Erythroblast (primary cell): ENCODE data around the gene NFE2L1.
"Not testable (repeated sequence)": the region's sequence is repeated elsewhere in the genome, so short reads cannot be mapped to it uniquely, and the experiment has no call there.

Experiments used
- GATA1 ChIP-seq: IDR thresholded peaks from 2 replicates; pipeline ENCODE4 v1.6.1; 2011; ENCODE audit warnings: low read depth, mild to moderate bottlenecking, control low read depth, low read length, moderate library complexity
- POLR2A ChIP-seq: IDR thresholded peaks from 2 replicates; pipeline ENCODE4 v1.6.1; 2011; ENCODE audit warnings: mild to moderate bottlenecking, low read length

- not testable (repeated sequence) for TF ChIP-seq POLR2A, GATA1
These were observed 19.6 kb downstream of the NFE2L1 start for GRCh38 chr17:48067808-48068207.
